ENCODE measurements around the gene PLXNA2. TPM values are rescaled to one million over a fixed set of nuclear protein-coding genes. Genes with fewer than 3 reads are reported as not detected.

Gene PLXNA2
- total and polyA plus RNA-seq, 2 donors (not counting 1 experiment from before 2014, with no cell fraction given), result 0.31 to 1.2 TPM

GRCh38 chr1:207984831-207985572 is 259.2 kb downstream of the PLXNA2 start:
- WGBS (ENCODE audit: insufficient coverage), result no CpG with 5 or more reads among the region's 4 CpGs
- no peaks in the 10 kb centered on the region for H3K4me1 Mint-ChIP-seq
- Histone ChIP-seq H3K36me3 (replicated peaks in 1 of 2; ENCODE audit: control extremely low read depth in 1 of 2, control insufficient read depth in 1 of 2, extremely low read depth in 1 of 2, insufficient read depth in 2 of 2, low read length in 1 of 2) (no peaks in the 10 kb centered on the region), H4K20me1 (ENCODE audit: control insufficient read depth, insufficient read depth, low read length, poor library complexity, severe bottlenecking) (no peaks in the 10 kb centered on the region), H3K27me3 (replicated peaks in 1 of 4; ENCODE audit: control extremely low read depth in 1 of 4, control insufficient read depth in 3 of 4, insufficient read depth in 4 of 4, low read length in 3 of 4) (peaks cover 0 to 5% (median 0%) of the 10 kb centered on the region in 4 experiments), H3K4me3 (ENCODE audit: control extremely low read depth in 1 of 5, extremely low read depth in 1 of 5, insufficient read depth in 1 of 5, low read depth in 2 of 5, low read length in 4 of 5) (no peak overlapping the region), H3K27ac (ENCODE audit: low read length in 2 of 2) (no peak overlapping the region), H2AFZ (ENCODE audit: insufficient read depth, low read depth, low read length, poor library complexity, severe bottlenecking) (no peak overlapping the region), H3K79me2 (ENCODE audit: control insufficient read depth, insufficient read depth, low read length) (no peaks in the 10 kb centered on the region), H3K9ac (ENCODE audit: low read length) (no peak overlapping the region), H3K4me1 (ENCODE audit: control insufficient read depth in 2 of 2, insufficient read depth in 2 of 2, low read length in 2 of 2) (no peaks in the 10 kb centered on the region), H3K9me3 (ENCODE audit: control extremely low read depth in 1 of 3, control insufficient read depth in 2 of 3, insufficient read depth in 1 of 3, low read length in 2 of 3) (no peaks in the 10 kb centered on the region), H3K4me2 (replicated peaks; ENCODE audit: low read depth, low read length, poor library complexity, severe bottlenecking) (no peak overlapping the region)
- DNase-seq (no peak), ATAC-seq (ENCODE audit: low read depth) (no peak)
- intact Hi-C loops (cut with micrococcal nuclease), result no loop called here
- ChIA-PET POLR2A (no interaction called here), CTCF (no interaction called here)
- no peak overlapping the region for H3K27ac Mint-ChIP-seq
- TF ChIP-seq EZH2 (IDR thresholded peaks at IDR 0.05; ENCODE audit: borderline replicate concordance, insufficient read depth, low read depth, low read length, poor library complexity, severe bottlenecking) (no peak), CTCF (IDR thresholded peaks at IDR 0.05) (no peak)
- peaks cover 29% of the 10 kb centered on the region for H3K27me3 Mint-ChIP-seq
- H3K9me3 Mint-ChIP-seq (ENCODE audit: insufficient read depth), result no peaks in the 10 kb centered on the region
- H3K4me3 Mint-ChIP-seq, result no peak overlapping the region

- H3K4me3 ChIP-seq (ENCODE audit: control extremely low read depth in 1 of 5, extremely low read depth in 1 of 5, insufficient read depth in 1 of 5, low read depth in 2 of 5, low read length in 4 of 5), result no peak overlapping the region
- H3K27me3 Mint-ChIP-seq, result peaks cover 17% of the 10 kb centered on the region
- POLR2A ChIA-PET, result no interaction called here
Measured at GRCh38 chr1:207983044-207983635, 261.0 kb downstream of the PLXNA2 start.

More at GRCh38 chr1:207983044-207983635, 261.0 kb downstream of the PLXNA2 start:
- no peaks in the 10 kb centered on the region for H3K9me3 Mint-ChIP-seq (ENCODE audit: insufficient read depth)
- WGBS (ENCODE audit: insufficient coverage), result 92% methylated on average over 5 of the region's 6 CpGs
- Histone ChIP-seq H4K20me1 (ENCODE audit: control insufficient read depth, insufficient read depth, low read length, poor library complexity, severe bottlenecking) (no peaks in the 10 kb centered on the region), H3K79me2 (ENCODE audit: control insufficient read depth, insufficient read depth, low read length) (no peaks in the 10 kb centered on the region), H3K4me1 (ENCODE audit: control insufficient read depth in 2 of 2, insufficient read depth in 2 of 2, low read length in 2 of 2) (no peaks in the 10 kb centered on the region), H3K9ac (ENCODE audit: low read length) (no peak overlapping the region), H3K27me3 (replicated peaks in 1 of 4; ENCODE audit: control extremely low read depth in 1 of 4, control insufficient read depth in 3 of 4, insufficient read depth in 4 of 4, low read length in 3 of 4) (peaks cover 0 to 5% (median 0%) of the 10 kb centered on the region in 4 experiments), H3K4me2 (replicated peaks; ENCODE audit: low read depth, low read length, poor library complexity, severe bottlenecking) (no peak overlapping the region), H3K9me3 (ENCODE audit: control extremely low read depth in 1 of 3, control insufficient read depth in 2 of 3, insufficient read depth in 1 of 3, low read length in 2 of 3) (no peaks in the 10 kb centered on the region), H3K27ac (ENCODE audit: low read length in 2 of 2) (no peak overlapping the region), H3K36me3 (replicated peaks in 1 of 2; ENCODE audit: control extremely low read depth in 1 of 2, control insufficient read depth in 1 of 2, extremely low read depth in 1 of 2, insufficient read depth in 2 of 2, low read length in 1 of 2) (no peaks in the 10 kb centered on the region), H2AFZ (ENCODE audit: insufficient read depth, low read depth, low read length, poor library complexity, severe bottlenecking) (no peak overlapping the region)
- DNase-seq (no peak), ATAC-seq (ENCODE audit: low read depth) (no peak)
- intact Hi-C loops (cut with micrococcal nuclease), result no loop called here
- H3K27ac Mint-ChIP-seq, result no peak overlapping the region
- H3K4me1 Mint-ChIP-seq, result no peaks in the 10 kb centered on the region
- CTCF ChIA-PET, result interaction anchor here (0.7 kb wide), 1 partner anchor 25 kb away, joined by 5 read pairs; no protein-coding TSS in a partner anchor
- TF ChIP-seq EZH2 (IDR thresholded peaks at IDR 0.05; ENCODE audit: borderline replicate concordance, insufficient read depth, low read depth, low read length, poor library complexity, severe bottlenecking) (no peak), CTCF (IDR thresholded peaks at IDR 0.05) (no peak)
- H3K4me3 Mint-ChIP-seq, result no peak overlapping the region
